Parathyroid adenoma (tissue), 2 donors: ENCODE measurements around the gene USO1.

Experiments
- H2AFZ ChIP-seq: fragments of 300-600 bp; sonication (generic); one replicate; pipeline ENCODE4 v1.7.0; 2017; ENCODE audit warnings: antibody characterized with exemption, mild to moderate bottlenecking
- H3K27ac ChIP-seq: fragments of 300-600 bp; sonication (generic); one replicate; pipeline ENCODE4 v1.7.0; 2017
- H3K27me3 ChIP-seq: fragments of 300-600 bp; sonication (generic); one replicate; pipeline ENCODE4 v1.7.0; 2017; ENCODE audit warnings: low read length; ENCODE audit not compliant: control insufficient read depth, insufficient read depth
- H3K36me3 ChIP-seq: fragments of 300-600 bp; sonication (generic); one replicate; pipeline ENCODE4 v1.7.0; 2017; ENCODE audit warnings: low read length; ENCODE audit not compliant: control insufficient read depth, insufficient read depth
- H3K4me1 ChIP-seq: fragments of 300-600 bp; sonication (generic); one replicate; pipeline ENCODE4 v1.7.0; 2017; ENCODE audit warnings: control low read depth
- H3K4me2 ChIP-seq: fragments of 300-600 bp; sonication (generic); one replicate; pipeline ENCODE4 v1.7.0; 2017; ENCODE audit warnings: low read length
- H3K4me3 ChIP-seq: fragments of 300-600 bp; sonication (generic); one replicate; pipeline ENCODE4 v1.7.0; 2017; ENCODE audit warnings: low read depth, low read length
- H3K79me2 ChIP-seq: fragments of 300-600 bp; sonication (generic); one replicate; pipeline ENCODE4 v1.7.0; 2017; ENCODE audit warnings: control low read depth
- H3K9ac ChIP-seq: fragments of 300-600 bp; sonication (generic); one replicate; pipeline ENCODE4 v1.7.0; 2017; ENCODE audit warnings: mild to moderate bottlenecking
- H3K9me3 ChIP-seq: fragments of 300-600 bp; sonication (generic); one replicate; pipeline ENCODE4 v1.7.0; 2017; ENCODE audit warnings: low read length; ENCODE audit not compliant: control insufficient read depth
- CTCF ChIP-seq: fragments of 300-600 bp; sonication (generic); IDR thresholded peaks from one replicate; pipeline ENCODE4 v1.7.0; 2017; ENCODE audit warnings: antibody characterized with exemption, mild to moderate bottlenecking
- donor health status: primary hyperparathyroidism.

Gene USO1

GRCh38 chr4:75745721-75746199, 21.4 kb downstream of the USO1 start:
- Histone ChIP-seq H3K79me2 (peaks cover 3% of the 10 kb centered on the region), H3K36me3 (no peaks in the 10 kb centered on the region), H3K9ac (no peak overlapping the region), H3K4me3 (no peak overlapping the region), H3K27ac (no peak overlapping the region), H3K9me3 (no peaks in the 10 kb centered on the region), H3K4me1 (no peaks in the 10 kb centered on the region), H3K4me2 (no peak overlapping the region), H3K27me3 (no peaks in the 10 kb centered on the region), H2AFZ (no peak overlapping the region)
- no peak for TF ChIP-seq CTCF

- H3K4me1 ChIP-seq, result no peaks in the 10 kb centered on the region
- H3K36me3 ChIP-seq, result no peaks in the 10 kb centered on the region
- no peaks in the 10 kb centered on the region for H3K9me3 ChIP-seq
- H3K79me2 ChIP-seq, result peaks cover 5% of the 10 kb centered on the region
- TF ChIP-seq CTCF, result no peak
- H2AFZ ChIP-seq, result no peak overlapping the region
- H3K27me3 ChIP-seq, result no peaks in the 10 kb centered on the region
- H3K4me2 ChIP-seq, result no peak overlapping the region
- H3K27ac ChIP-seq, result no peak overlapping the region
- H3K9ac ChIP-seq, result no peak overlapping the region
- H3K4me3 ChIP-seq, result no peak overlapping the region
These were observed 28.3 kb downstream of the USO1 start for GRCh38 chr4:75752637-75753036.

- Histone ChIP-seq H3K79me2 (no peaks in the 10 kb centered on the region), H3K36me3 (no peaks in the 10 kb centered on the region), H3K4me2 (no peak overlapping the region), H3K27ac (no peak overlapping the region), H3K27me3 (no peaks in the 10 kb centered on the region), H2AFZ (no peak overlapping the region), H3K9ac (no peak overlapping the region), H3K4me1 (no peaks in the 10 kb centered on the region), H3K4me3 (no peak overlapping the region), H3K9me3 (no peaks in the 10 kb centered on the region)
- no peak for TF ChIP-seq CTCF
These were observed 44.7 kb downstream of the USO1 start for GRCh38 chr4:75769036-75769435.

DNA sequence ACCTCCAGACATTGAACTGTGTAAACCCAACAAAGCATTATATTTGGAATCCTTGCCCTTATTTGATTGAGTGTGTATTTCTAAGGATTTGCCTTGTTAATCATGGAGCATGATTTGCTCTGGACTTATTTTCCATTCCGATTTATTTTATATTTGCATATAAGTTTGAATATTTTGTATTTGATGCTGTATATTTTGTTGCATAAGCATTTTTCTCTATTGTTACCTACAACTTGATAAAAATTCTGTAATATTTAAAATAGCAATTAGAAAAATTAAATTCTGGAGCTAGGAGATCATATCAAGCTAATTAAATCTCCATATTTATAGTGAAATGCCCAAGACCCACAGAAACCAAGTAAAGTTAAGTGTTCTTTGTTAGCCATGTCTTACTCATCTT, 47.2 kb downstream of the USO1 start:
- H3K9me3 ChIP-seq, result no peaks in the 10 kb centered on the region
- H3K27ac ChIP-seq, result no peak overlapping the region
- no peak for TF ChIP-seq CTCF
- no peak overlapping the region for H3K4me3 ChIP-seq
- H3K36me3 ChIP-seq, result no peaks in the 10 kb centered on the region
- H3K27me3 ChIP-seq, result no peaks in the 10 kb centered on the region
- H3K4me1 ChIP-seq, result no peaks in the 10 kb centered on the region
- no peak overlapping the region for H3K4me2 ChIP-seq
- no peak overlapping the region for H2AFZ ChIP-seq
- H3K79me2 ChIP-seq, result no peaks in the 10 kb centered on the region
- no peak overlapping the region for H3K9ac ChIP-seq

- Histone ChIP-seq H3K27me3 (no peaks in the 10 kb centered on the region), H3K79me2 (no peaks in the 10 kb centered on the region), H3K36me3 (no peaks in the 10 kb centered on the region), H3K4me1 (no peaks in the 10 kb centered on the region), H3K9ac (no peak overlapping the region), H3K4me3 (no peak overlapping the region), H3K9me3 (no peaks in the 10 kb centered on the region), H2AFZ (no peak overlapping the region), H3K27ac (no peak overlapping the region), H3K4me2 (no peak overlapping the region)
- no peak for TF ChIP-seq CTCF
These were observed 53.2 kb downstream of the USO1 start for GRCh38 chr4:75777589-75777988.
